Ascending aorta (tissue), 2 donors: ENCODE data around the gene SCAI. TPM values are rescaled to one million over a fixed set of nuclear protein-coding genes. Genes with fewer than 3 reads are reported as not detected.

Experiments
- DNase-seq, 2 donors: peaks; one replicate each; pipeline ENCODE4 v3.0.0-alpha.2; 2019; ENCODE audit warnings: low spot score in 2 of 2
- H3K27ac ChIP-seq, 2 donors: fragments of 200-600 bp; sonication (generic); one replicate each; pipeline ENCODE4 v1.5.1; 2016 to 2017; ENCODE audit warnings: mild to moderate bottlenecking in 1 of 2
- H3K27me3 ChIP-seq: fragments of 200-600 bp; sonication (generic); one replicate; pipeline ENCODE4 v1.5.1; 2017
- H3K36me3 ChIP-seq, 2 donors: fragments of 200-600 bp; sonication (generic); one replicate each; pipeline ENCODE4 v1.5.1; 2016
- H3K4me1 ChIP-seq, 2 donors: fragments of 200-600 bp; sonication (generic); one replicate each; pipeline ENCODE4 v1.5.1; 2016 to 2017; ENCODE audit warnings: mild to moderate bottlenecking in 1 of 2
- H3K4me3 ChIP-seq, 2 donors: fragments of 200-600 bp; sonication (generic); one replicate each; pipeline ENCODE4 v1.5.1; 2016 to 2017; ENCODE audit warnings: mild to moderate bottlenecking in 1 of 2
- H3K9me3 ChIP-seq, 2 donors: fragments of 200-600 bp; sonication (generic); one replicate each; pipeline ENCODE4 v1.5.1; 2016
- intact Hi-C: fragments of 100-400 bp; cut with DNase I; formaldehyde crosslinking; loops from one replicate; pipeline ENCODE4 v1.15.1; 2023
- total RNA-seq: library from RNA; depleted of rRNA; stranded (reverse); fragments of >200 nt; gene quantifications from one replicate; pipeline ENCODE4 v1.1.0, GENCODE V29; 2016
- TF ChIP-seq, protein P1 (sequence below), 3 experiments: fragments of 200-600 bp in 2 of 3; fragments of 450-650 bp in 1 of 3; sonication (generic) in 2 of 3; IDR thresholded peaks; one replicate each; pipeline ENCODE4 v1.5.1; 2016 to 2019; ENCODE audit warnings: antibody characterized with exemption in 3 of 3, mild to moderate bottlenecking in 1 of 3, moderate library complexity in 1 of 3

Gene SCAI
- total RNA-seq, 1 donor from 2014 or later: 2.4 TPM

DNA sequence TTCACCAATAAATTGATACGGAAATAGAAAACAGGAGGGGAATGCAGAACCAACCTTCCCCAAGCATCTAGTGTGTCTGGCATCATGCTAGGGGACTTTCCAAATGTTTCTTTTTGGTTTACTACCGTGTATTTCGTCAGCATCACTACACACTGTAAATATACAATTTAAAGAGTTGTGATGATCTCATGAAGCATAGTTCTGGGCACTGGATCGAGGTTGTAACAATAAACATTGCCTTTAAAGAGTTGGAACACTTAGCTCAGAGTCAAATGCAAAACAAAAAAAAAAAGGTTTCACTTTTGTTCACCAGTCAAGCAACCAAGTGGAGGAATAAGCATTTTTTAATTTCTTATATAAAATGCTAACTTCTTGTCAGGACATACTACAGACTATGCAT is 2.9 kb upstream of the SCAI start:
- H3K27me3 ChIP-seq: no peaks in the 10 kb centered on the region
- H3K9me3 ChIP-seq: no peaks in the 10 kb centered on the region
- H3K4me3 ChIP-seq: no peak overlapping the region
- peaks cover 0 to 8% of the 10 kb centered on the region in 2 donors for H3K4me1 ChIP-seq
- no peak overlapping the region for H3K27ac ChIP-seq
- H3K36me3 ChIP-seq: peaks cover 6 to 19% of the 10 kb centered on the region in 2 donors
- TF ChIP-seq, protein P1, sequence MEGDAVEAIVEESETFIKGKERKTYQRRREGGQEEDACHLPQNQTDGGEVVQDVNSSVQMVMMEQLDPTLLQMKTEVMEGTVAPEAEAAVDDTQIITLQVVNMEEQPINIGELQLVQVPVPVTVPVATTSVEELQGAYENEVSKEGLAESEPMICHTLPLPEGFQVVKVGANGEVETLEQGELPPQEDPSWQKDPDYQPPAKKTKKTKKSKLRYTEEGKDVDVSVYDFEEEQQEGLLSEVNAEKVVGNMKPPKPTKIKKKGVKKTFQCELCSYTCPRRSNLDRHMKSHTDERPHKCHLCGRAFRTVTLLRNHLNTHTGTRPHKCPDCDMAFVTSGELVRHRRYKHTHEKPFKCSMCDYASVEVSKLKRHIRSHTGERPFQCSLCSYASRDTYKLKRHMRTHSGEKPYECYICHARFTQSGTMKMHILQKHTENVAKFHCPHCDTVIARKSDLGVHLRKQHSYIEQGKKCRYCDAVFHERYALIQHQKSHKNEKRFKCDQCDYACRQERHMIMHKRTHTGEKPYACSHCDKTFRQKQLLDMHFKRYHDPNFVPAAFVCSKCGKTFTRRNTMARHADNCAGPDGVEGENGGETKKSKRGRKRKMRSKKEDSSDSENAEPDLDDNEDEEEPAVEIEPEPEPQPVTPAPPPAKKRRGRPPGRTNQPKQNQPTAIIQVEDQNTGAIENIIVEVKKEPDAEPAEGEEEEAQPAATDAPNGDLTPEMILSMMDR (IDR thresholded peaks at IDR 0.05): no peak
- DNase-seq: no peak
- intact Hi-C loops: loop anchor here (10.0 kb wide), 1 partner anchor 281 kb away; the partner anchor contains the start of genes ARPC5L and RPL35

DNA sequence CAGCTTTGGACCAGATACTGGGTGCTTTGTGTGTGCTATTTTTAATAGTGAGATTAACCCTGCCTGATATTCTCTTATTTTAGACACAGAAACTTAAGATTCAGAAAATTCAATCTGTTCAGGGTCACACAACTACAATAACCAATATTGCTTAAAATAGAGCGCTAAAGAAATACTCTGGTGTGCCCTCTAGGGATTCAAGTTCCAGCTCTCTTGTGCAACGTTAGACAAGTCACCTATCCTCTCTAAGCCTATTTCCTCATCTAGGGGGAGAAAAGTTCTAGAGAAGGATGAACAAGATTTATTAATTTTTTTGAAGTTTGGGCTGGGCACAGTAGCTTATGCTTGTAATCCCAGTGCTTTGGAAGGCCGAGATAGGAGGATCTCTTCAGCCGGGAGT is 2.1 kb upstream of the SCAI start:
- H3K27me3 ChIP-seq: no peaks in the 10 kb centered on the region
- DNase-seq: no peak
- intact Hi-C loops: loop anchor here (10.0 kb wide), 1 partner anchor 281 kb away; the partner anchor contains the start of genes ARPC5L and RPL35
- no peak overlapping the region for H3K4me3 ChIP-seq
- H3K4me1 ChIP-seq: peaks cover 0 to 8% of the 10 kb centered on the region in 2 donors
- H3K9me3 ChIP-seq: no peaks in the 10 kb centered on the region
- H3K36me3 ChIP-seq: peaks cover 0 to 11% of the 10 kb centered on the region in 2 donors
- TF ChIP-seq, protein P1 (IDR thresholded peaks at IDR 0.05): no peak
- H3K27ac ChIP-seq: no peak overlapping the region

DNA sequence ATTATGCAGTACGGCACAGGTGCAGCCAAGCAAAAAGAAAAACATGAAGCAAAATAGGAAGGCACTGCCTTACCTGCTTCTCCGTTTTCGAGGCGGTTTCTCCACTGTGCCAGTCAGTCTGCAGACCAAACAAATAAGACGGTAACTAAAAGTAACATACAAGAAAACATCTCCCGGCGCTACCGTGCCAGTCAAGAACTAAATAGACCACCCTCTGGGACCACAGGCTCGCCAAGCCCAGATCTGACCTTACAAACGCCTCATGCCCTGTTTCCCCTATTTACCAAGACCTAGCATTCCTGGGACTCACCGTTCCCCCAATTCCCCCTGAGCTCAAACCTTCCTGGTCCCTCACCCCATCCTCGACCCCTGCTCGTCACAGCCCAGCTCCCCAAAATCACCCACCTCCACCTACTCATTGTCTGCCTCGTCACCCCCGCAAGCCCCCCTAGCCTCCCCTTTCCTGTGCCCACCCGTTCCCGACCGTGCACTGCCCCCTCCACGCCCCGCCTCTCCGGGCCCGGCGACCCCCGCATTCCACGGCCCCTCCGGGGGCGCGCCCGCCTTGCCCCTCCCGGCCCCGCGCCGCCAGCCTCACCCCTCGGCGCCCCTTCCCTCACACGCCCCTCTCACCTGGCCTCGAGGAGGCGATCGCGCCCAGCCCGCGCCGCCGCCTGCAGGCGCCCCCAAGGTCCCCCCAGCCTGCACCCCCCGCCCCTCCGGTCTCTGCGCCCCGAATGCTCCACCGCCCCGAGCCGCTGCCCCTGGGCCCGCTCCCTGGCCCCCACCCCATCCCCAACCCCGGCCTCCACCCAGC is 560 bp downstream of the SCAI start:
- DNase-seq: no peak
- H3K4me1 ChIP-seq: peaks cover 0 to 8% of the 10 kb centered on the region in 2 donors
- intact Hi-C loops: loop anchor here (1.0 to 10.0 kb wide), 5 partner anchors 24 to 370 kb away; partner anchors contain the start of genes ARPC5L, GOLGA1, NR6A1 and RPL35

DNA sequence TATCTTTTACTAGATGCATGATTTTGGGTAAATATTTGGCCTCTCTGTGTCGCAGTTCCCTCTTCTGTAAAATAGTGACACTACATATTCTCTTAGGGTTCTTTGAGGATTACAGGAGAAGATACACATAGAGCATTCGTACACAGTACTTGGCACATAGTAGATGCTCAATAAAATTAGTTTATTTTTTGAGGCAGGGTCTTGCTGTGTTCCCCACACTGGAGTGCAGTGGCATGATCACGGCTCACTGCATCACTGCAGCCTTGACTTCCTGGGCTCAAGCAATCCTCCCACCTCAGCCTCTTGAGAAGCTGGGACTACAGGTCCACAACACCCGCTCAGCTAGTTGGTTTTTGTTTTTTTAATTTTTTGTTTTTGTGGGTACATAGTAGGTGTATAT is 1.6 kb downstream of the SCAI start:
- intact Hi-C loops: loop anchor here (2.0 to 10.0 kb wide), 3 partner anchors 49 to 369 kb away; partner anchors contain the start of genes ARPC5L, NR6A1 and RPL35
- Histone ChIP-seq H3K4me3 (no peak overlapping the region), H3K9me3 (no peaks in the 10 kb centered on the region), H3K4me1 (peaks cover 0 to 8% of the 10 kb centered on the region in 2 donors), H3K27me3 (no peaks in the 10 kb centered on the region), H3K27ac (no peak overlapping the region), H3K36me3 (no peaks in the 10 kb centered on the region)
- TF ChIP-seq, protein P1 (IDR thresholded peaks at IDR 0.05): no peak
- no peak for DNase-seq

More for the DNA sequence above, 560 bp downstream of the SCAI start:
- TF ChIP-seq, protein P1 (IDR thresholded peaks at IDR 0.05): no peak
- Histone ChIP-seq H3K27me3 (no peaks in the 10 kb centered on the region), H3K9me3 (no peaks in the 10 kb centered on the region), H3K36me3 (no peaks in the 10 kb centered on the region), H3K27ac (peak overlapping the region; percentile 56 to 63), H3K4me3 (peak overlapping the region; percentile 76 to 95)

DNA sequence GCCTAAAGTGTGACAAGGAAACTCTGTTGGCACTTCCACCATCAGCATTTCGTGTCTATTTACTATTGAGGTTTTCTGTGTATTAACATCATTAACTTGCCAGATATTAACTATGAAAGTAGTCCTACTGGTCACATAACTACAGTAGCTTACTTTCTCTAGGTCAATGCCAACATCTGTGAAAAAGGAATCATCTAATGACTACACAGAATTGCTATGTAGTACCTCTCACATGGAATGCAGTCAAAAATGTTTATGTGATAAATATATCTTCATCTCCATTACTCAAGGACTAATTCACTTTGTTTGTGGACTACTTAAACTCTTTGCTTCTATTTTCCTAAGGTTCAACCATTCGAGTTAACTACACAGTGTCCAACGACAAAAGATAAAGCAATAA is 2.1 kb downstream of the SCAI start:
- intact Hi-C loops: loop anchor here (5.0 to 10.0 kb wide), 2 partner anchors 276 to 369 kb away; partner anchors contain the start of genes ARPC5L, NR6A1 and RPL35
- peaks cover 0 to 8% of the 10 kb centered on the region in 2 donors for H3K4me1 ChIP-seq
- TF ChIP-seq, protein P1 (IDR thresholded peaks at IDR 0.05): no peak
- no peak for DNase-seq
- no peak overlapping the region for H3K4me3 ChIP-seq
- H3K9me3 ChIP-seq: no peaks in the 10 kb centered on the region
- no peak overlapping the region for H3K27ac ChIP-seq
- H3K36me3 ChIP-seq: no peaks in the 10 kb centered on the region
- H3K27me3 ChIP-seq: no peaks in the 10 kb centered on the region
